Fibroblast of upper back skin (primary cell): ENCODE measurements around the gene TPP1.

ENCODE experiments used
- DNase-seq: peaks from one replicate; pipeline ENCODE4 v3.0.0-alpha.2; 2013

Gene TPP1

GRCh38 chr11:6627762-6628241 is 8.6 kb upstream of the TPP1 start:
- no peak for DNase-seq

DNA sequence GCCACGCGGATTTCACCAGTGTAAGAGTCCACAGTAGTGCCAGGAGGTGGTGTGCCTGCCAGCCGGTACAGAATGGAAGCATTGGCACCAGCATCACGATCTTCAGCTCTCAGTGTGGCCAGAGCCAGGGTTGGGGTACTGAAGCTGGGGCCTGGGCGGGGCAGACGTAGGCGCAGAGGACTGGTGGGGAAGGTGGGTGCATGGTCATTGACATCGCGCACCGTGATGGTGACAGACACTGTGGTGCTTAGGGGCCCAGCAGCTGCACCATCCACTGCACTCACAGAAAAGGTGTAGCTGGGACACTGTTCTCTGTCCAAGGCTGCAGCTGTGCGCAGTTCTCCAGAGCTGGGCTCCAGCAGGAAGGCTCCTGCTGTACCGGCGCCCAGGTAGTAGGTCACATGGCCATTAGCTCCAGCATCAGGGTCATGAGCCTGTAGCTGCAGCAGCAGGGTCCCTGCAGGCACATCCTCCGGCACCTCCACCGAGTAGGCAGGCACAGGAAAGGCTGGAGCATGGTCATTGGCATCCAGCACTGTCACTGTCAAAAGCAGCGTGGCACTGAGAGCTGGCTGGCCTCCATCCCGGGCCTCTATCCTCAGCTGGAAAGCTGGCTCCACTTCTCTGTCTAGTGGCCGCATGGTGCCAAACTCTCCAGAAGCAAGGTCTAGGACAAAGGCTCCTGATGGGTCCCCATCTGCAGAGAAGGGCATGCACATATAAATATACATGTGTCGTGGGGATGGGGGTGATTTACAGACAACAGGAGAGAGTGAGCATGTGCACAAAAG is 7.9 kb upstream of the TPP1 start:
- no peak for DNase-seq

DNA sequence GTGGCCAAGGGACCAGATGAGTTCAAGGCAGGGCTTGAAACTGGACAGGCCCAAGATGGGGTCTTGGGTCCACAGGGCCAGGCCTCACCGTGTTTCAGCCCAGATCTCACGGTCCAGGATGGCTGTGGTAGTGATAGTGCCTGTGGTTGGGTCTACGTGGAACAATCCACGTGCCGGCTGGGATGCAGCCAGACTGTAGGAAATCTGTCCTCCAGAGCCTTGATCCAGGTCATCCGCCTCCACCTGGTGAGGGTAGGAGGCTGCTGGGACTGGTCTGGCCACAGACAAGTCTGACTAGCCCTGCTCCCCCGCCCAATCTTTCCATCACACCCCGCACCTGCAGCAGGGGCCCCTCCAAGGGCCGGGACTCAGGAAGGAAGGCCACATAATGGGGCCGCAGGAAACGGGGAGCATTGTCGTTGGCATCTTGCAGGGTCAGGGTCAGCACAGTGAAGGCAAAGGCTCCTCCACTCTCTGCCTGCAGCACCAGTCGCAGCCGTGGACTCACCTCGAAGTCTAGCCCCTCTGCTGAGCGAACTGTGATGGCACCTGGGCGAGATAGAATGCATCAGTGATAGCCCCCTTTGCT is 6.7 kb upstream of the TPP1 start:
- DNase-seq, result no peak

DNA sequence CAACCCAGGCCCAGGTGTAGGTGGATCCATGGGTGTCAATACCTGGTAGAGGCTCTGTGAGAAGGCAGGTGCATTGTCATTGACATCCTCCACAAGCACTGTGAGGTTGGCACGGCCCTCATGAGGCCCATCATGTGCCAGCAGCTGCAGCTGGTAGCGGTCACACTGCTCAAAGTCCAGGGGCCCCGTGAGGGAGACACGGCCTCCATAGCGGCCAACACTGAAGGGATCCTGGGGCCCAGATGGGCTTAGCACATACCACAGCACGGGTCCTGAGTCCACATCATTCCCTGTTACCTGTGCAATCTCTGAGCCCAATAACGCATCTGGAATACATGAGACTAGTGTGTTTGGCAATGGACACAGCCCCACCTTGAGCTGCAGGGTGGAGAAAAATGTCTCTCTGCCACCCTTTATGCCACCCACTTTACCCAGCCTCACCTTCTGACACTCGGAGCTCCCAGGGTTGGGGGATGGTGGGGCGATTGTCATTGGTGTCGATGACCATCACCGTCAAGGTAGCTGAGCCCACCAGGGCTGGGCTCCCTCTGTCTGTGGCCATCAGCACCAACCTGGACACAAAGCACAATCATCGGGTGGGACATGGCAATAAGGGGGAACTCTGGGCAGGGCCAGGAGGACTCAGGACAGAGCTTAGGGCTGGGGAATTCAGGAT is 6.1 kb upstream of the TPP1 start:
- DNase-seq, result no peak

GRCh38 chr11:6623391-6624363 is 4.5 kb upstream of the TPP1 start:
- no peak for DNase-seq

DNA sequence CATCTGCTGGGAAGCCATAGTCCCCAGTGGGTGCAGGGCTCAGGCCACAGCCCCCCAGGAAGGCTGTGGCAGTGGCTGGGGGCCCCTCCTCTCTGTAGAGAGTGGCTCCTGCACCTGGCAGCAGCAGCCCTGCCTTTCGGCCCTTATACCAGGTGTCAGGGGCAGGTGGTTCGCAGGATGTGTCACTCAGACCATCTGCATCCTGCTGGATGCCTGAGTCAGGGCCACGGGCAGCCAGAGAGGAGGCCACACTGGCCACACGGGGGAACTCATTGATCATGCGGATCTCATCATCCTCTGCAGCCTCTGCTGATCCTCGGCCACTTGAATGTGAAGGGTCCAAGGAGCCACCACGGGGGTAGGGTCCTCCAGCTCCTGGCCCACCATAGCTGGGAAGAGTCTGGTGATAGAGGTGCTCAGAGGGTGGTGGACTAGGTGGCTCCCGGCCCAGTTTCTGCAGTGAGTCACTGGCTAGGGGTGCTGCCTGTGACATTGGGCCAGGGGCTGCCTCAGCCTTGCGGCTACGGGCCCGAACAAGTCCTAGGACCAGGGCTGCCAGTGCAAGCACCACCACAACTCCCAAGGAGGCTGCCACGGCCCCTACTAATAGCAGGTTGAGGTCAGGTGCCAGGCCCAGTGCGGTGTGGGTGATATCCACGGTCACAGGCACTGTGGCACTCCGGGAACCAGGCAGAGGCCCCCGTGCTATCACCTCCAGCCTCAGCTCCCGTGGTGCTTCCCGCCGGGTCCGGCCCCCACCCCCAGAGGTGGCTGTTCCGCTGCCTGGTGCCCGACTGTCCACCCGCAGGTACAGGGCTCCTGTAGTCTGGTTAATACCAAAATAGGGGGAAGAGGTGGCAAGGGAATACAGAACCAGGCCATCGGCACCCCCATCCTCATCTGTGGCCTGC is 3.3 kb upstream of the TPP1 start:
- no peak for DNase-seq

DNA sequence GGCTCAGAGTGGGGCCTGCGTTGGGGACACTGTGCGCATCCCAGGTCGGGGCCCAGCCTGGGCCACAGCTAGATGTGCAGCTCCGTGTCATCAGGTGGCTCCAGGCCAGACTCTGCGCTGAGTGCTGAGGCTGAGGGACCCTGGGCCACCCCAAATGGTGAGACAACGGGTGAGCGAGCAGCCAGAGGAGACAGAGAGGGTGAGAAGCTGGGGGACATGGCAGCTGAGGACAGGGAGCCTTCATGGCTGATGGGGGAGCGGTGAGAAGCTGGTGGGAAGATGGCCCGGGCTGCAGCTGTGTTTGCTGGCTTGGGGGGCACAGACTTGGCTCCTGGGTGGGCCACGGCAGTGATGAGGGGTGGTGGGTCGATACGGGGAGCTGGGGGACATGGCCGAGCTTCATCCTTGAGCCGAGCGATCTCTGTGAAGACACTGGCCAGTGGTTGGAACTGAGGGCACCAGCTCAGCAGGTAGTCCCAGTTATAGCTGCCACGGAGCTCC is 2.5 kb upstream of the TPP1 start:
- no peak for DNase-seq

DNA sequence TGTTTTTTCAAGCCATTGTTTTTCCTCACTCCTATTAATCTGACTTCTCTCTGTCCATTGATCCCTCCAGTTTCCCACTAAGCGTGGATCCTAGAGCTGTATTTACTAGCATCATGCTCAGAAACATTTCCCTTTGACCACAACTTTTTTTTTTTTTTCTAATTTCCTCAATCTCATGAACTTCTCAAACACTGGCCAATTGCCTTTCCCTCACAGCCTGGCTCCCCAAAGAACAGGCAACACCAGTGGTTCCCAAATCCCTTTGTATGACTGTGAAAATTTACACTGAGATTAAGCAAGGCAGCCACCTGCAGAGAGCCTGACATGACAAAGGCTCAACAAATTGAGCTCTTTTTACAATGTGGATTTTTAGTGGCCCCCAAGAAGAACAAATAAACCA is 1.4 kb upstream of the TPP1 start:
- no peak for DNase-seq

DNA sequence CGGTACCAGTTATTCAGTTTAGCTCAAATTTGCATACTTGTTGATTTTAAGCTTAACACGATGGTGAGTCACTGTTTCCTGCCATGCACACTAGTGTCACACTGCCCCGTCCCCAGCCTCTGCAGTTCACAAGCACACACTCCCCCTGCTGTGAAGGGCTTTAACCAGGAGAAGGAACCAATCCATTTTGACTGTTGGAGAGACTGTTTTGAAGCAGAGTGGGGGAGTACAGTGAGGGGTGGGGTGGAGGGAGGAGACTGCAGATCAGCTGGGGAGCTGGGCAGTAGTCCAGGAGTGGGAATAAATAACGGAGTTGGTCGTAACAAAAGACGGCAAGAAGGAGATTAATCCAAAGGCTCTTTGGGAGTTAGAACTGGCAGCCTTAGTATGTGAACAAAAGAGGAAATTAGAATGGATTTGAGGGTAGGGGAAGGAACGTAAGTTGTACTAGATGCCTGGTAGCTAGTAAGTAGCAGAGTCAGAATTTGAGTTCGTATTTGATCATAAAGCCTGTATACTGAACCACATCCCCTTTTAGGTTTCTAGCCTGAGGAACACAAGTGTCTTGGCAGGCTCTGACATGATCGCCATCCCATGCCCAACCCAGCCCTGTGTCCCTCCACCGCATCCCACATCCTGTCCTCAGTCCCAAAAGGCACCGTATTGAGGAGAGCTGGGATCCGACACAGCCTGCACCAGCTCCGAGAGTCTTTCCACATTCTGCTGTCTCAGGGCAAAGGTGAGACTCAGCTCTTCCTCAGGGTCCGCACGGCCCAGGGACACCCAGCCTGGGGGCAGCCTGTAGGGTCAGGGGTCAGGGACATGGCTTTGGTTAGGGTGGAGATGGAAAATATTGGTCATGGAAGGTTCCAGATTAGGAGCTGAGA is 862 bp downstream of the TPP1 start:
- DNase-seq, result peak; percentile 59

DNA sequence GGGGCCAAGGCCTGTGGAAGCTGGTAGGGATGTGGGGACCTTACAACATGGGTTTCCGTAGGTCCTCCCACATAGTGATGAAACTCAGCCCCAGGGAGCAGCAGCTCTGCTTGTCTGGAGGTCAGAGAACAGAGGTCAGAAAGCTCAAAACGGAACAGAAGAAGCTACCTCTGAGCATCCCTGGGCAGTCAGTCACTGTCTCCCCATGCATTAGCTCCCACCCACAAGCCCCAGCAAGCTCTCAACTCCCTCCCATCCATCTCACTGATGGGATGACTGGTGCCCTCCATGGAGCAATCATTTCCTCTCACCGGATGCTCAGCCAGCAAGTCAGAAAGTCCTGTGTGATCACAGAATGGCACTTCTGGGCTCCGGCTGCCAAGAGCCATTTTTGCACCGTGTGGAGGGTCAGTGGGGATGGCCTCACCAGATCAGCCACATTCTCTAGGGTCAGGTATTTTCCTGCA is 1.9 kb downstream of the TPP1 start:
- DNase-seq, result no peak

DNA sequence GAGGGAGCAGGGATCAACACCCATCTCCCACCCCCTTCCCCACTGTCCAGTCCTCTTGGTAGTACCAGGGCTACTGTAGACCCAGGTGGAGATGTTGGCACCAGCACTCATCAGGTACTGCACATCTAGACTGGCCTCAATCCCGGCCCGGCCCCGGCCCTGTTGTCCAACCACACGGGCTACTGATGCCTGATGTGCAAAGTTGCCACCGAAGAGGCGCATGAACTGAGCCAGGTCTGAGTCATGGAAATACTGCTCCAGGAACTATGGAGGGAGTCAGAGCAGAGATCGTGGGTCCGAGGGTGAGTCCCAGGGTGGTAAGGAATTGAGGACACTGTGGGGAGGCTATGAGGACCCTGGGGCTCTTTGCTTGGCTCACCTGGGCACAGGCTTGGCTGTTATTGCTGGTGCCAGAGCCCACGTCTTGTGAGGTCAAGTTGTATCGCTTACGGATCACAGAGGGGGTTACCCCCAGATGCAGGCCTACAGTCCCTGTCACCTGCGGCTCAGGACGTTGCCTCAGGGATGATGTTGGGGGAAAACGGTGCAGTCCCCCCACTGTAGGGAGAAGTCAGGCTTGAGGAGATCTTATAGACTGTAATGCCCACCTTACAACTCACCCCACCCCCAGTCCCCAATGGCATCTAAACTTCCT is 2.5 kb downstream of the TPP1 start:
- no peak for DNase-seq

- DNase-seq, result no peak
These were observed 3.2 kb downstream of the TPP1 start for GRCh38 chr11:6615882-6616585.

DNA sequence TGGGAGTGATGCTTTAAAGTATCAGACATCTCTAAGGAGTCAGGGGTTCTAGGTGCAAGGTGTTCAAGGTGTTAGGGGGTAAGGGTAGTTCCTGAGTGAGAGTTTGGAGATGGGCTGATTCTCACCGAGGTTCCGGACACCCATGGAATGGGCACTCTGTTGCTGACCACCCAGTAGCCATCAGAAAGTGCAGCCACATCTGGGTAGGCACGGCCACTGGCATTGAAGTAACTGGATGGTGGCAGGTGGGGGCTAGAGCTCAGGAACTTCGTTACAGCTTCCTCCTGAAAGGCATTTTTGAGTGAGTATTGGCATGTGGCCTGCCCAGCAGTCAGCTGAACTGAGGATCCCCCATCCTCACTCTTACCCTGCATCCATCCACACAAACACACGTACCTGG is 4.2 kb downstream of the TPP1 start:
- DNase-seq, result no peak

- DNase-seq, result no peak
These were observed 4.8 kb downstream of the TPP1 start for GRCh38 chr11:6614446-6614845.

DNA sequence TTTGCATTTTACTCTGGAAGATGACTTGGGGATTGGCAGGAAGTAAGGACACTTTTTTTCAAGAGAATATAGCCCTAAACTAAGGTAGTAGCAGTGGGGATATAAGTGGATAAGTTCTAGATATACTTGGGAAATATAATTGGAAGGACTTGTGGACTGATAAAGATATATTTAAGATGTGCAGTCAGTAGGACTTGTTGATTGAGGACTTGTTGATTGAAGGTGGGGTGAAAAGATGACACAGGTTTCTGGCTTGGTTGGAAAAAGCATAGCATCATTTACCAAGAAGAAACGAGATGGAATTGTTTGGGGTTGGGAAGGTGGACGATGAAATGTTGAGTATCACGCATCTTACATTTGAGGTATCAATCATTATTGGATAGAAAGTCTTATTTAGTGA is 5.7 kb downstream of the TPP1 start:
- no peak for DNase-seq

DNA sequence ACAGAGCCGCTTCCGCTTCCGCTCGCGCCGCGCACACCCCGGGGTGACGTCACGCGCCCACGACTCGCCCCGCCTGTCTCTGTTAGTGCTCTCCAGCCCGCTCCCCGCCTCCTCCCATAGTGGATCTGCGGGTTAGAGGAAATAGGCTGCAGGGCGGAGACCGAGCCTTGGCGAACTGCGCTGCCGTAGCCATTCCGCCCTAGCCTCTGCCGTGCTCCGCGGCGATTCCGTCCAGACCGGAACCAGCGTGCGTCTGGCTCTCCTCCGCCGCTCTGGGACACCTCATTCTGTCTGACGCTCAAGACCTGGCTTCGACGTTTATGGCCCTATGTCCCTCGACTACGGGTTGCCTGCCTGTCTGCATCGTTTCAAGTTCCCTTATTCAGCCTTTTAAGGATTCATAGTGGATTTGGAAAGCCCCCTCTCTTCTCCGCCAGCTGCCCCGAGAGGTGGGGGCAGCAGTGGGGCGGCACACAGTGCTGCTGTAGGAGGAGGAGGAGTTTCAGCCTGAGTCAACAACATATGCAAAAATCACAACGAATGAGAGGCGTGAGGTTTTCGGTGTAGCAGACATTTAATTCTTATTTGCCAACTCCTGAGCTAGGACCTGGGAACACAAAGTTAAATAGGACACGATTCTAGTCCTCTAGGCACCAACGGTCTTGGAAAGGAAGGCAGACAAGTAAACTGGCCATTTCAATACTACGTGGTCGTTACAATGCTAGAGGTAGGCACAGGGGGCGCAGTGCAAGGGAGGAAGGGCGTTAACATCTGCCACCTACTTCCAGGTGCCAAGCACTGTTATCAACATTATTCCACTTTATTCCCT is 6.8 kb downstream of the TPP1 start, which contains the start of gene TAF10:
TAF10 (minus strand) TSS at position 4 of the 829 bp plus-strand sequence. CDS start 27 bp downstream, outside the sequence.
- DNase-seq, result peak; percentile 97

- no peak for DNase-seq
These were observed 7.3 kb downstream of the TPP1 start for GRCh38 chr11:6611963-6612212.
